ENCODE results near the gene ZNF44. TPM values are rescaled to one million over a fixed set of nuclear protein-coding genes. Genes with fewer than 3 reads are reported as not detected.
"Not testable (repeated sequence)": the region's sequence is repeated elsewhere in the genome, so short reads cannot be mapped to it uniquely, and the experiment has no call there.

Gene ZNF44
- 10 to 100 TPM; 47.3 to 60.3 (median 50.6) TPM for polyA plus RNA-seq (ENCODE audit: insufficient read length in 4 of 4)

- DNase-seq (ENCODE audit: low read depth in 4 of 4, low spot score in 2 of 4), result peak; percentile 87 to 97 (median 92)
Measured at GRCh38 chr19:12294249-12295158, at the start of gene ZNF44. Gene ZNF44, minus strand, starts transcription at chr19:12294883. Its CDS starts 189 bp downstream, at chr19:12294694.

- DNase-seq (ENCODE audit: low read depth in 4 of 4, low spot score in 2 of 4), result peak; percentile 80 to 93 (median 89)
Measured at GRCh38 chr19:12333162-12334159, 38.8 kb upstream of the ZNF44 start, which contains the start of gene ZNF563. Gene ZNF563, minus strand, starts transcription at chr19:12333633. Its CDS starts 151 bp downstream, at chr19:12333482.

- DNase-seq (ENCODE audit: low read depth in 4 of 4, low spot score in 2 of 4), result no peak
Measured at GRCh38 chr19:12331211-12331941, 36.7 kb upstream of the ZNF44 start.

DNA sequence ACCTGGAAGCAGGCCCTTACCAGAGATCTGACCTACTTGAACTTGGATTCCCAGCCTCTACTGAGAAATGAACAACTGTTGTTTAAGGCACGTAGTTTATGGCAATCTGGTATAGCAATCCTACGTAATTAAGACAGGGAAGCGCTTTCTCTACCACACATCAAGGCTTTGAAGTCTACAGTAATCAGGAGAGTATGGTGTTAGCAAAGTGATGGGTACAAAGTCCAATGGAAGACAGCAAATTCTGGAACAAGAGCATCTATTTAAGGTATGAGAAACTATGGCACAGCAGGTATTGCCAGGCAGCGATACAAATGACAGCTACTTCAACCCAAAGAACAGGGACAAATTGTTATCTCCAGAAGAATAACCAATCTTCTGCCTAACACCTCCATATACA, 35.7 kb upstream of the ZNF44 start:
- DNase-seq (ENCODE audit: low read depth in 4 of 4, low spot score in 2 of 4), result no peak

- DNase-seq (ENCODE audit: low read depth in 4 of 4, low spot score in 2 of 4), result no peak
Measured at GRCh38 chr19:12325690-12326089, 31.0 kb upstream of the ZNF44 start.

DNA sequence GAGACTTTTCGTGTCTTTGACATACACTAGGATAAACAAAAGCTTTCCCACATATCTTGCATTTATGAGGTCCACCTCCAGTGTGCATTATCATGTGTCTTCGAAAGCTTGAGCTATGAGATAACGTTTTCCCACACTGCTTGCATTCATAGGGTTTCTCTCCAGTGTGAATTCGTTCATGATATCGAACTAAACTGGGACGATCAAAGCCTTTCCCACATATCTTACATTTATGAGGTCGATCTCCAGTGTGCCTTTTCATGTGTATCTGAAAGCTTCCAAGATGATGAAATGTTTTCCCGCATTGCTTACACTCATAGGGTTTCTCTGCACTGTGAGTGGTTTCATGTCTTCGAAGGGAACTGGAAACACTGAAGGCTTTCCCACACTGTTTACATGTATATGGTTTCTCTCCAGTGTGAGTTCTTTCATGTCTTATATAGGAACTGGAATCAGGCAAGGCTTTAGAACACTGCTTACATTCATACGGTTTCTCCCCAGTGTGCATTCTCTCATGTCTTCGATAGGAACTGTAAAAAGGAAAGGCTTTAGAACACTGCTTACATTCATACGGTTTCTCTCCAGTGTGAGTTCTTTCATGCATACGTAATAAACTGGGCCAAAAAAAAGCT, 24.2 kb upstream of the ZNF44 start:
- DNase-seq (ENCODE audit: low read depth in 4 of 4, low spot score in 2 of 4), result no peak

GRCh38 chr19:12314553-12314952, 19.9 kb upstream of the ZNF44 start:
- no peak for DNase-seq (ENCODE audit: low read depth in 4 of 4, low spot score in 2 of 4)

DNA sequence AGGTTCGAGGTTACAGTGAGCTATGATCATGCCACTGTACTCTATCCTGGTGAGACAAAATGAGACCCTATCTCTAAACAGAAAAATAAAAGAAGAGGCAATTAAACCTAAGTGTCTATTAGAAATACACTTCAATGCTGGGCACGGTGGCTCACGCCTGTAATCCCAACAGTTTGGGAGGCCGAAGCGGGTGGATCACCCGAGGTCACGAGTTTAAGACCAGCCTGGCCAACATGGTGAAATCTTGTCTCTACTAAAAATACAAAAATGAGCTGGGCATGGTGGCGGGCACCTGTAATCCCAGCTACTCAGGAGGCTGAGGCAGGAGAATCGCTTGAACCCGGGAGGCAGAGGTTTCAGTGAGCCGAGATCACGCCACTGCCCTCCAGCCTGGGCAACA, 14.2 kb upstream of the ZNF44 start:
- not testable (repeated sequence) for DNase-seq (ENCODE audit: low read depth in 4 of 4, low spot score in 2 of 4)

DNA sequence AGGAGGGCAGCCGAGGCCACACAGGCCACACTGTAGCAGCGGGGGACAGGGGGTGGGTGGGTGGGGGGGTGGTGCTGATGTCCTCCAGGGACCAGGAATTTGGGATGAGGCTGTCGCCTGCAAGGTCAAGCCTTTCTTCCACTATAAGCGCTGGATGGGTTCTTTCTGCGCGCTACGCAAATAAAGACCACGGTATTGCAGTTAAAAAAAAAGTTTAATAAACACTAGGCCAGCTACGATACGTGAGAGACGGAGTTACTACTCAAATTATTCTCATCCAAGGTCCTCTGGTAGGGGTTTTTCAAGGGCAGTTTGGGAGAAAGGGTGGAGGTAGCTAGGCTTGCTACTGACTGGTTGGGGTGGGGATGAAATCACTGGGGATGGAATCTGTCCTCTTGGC, 508 bp upstream of the ZNF44 start:
- DNase-seq (ENCODE audit: low read depth in 4 of 4, low spot score in 2 of 4), result no peak

- DNase-seq (ENCODE audit: low read depth in 4 of 4, low spot score in 2 of 4), result peak; percentile 41 to 59 (median 53)
Measured at GRCh38 chr19:12293777-12294248, 870 bp downstream of the ZNF44 start.

DNA sequence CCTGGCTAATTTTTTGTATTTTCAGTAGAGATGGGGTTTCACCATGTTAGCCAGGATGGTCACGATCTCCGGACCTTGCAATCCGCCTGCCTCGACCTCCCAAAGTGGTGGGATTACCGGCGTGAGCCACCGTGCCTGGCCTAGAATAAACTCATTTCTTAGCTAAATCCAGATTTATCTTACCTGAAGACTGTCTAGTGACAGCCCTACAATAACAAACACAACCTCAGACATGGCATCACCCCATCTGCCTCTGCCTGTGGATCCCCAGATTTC, 5.0 kb downstream of the ZNF44 start:
- no peak for DNase-seq (ENCODE audit: low read depth in 4 of 4, low spot score in 2 of 4)

DNA sequence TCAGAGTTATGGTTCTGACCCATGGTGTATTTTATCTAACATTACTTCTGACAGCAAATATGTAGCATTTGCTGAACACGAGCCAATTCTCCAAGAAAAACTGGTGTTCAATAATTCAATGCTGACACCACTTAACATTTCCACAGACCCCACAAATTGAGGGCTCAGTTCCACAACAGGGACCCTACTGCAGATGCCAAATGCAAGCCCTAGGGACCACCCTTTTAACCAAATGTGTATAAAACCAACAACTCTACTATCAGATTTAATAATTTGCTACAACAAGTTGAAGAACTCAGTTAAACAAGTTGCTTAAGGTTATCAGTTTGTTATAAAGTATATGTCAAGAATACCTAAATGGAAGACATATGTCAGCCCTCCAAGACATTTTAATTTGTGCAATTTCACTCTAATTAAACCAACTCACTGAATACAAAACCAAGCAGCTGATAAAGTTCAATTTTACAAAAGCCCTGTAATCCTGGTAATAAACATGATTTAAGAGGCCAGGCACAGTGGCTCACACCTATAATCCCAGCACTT, 6.7 kb downstream of the ZNF44 start:
- DNase-seq (ENCODE audit: low read depth in 4 of 4, low spot score in 2 of 4), result peak; percentile 22 to 39 (median 32)

DNA sequence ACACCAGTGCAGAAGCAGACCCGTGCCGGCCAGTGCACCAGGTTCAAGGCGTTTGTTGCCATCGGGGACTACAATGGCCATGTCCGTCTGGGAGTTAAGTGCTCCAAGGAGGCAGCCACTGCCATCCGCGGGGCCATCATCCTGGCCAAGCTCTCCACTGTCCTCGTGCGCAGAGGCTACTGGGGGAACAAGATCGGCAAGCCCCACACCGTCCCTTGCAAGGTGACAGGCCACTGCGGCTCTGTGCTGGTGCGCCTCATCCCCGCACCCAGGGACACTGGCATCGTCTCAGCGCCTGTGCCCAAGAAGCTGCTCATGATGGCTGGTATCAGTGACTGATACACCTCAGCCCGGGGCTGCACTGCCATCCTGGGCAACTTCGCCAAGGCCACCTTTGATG, 10.1 kb downstream of the ZNF44 start:
- no peak for DNase-seq (ENCODE audit: low read depth in 4 of 4, low spot score in 2 of 4)

GRCh38 chr19:12284226-12284625, 10.5 kb downstream of the ZNF44 start:
- DNase-seq (ENCODE audit: low read depth in 4 of 4, low spot score in 2 of 4), result no peak

DNA sequence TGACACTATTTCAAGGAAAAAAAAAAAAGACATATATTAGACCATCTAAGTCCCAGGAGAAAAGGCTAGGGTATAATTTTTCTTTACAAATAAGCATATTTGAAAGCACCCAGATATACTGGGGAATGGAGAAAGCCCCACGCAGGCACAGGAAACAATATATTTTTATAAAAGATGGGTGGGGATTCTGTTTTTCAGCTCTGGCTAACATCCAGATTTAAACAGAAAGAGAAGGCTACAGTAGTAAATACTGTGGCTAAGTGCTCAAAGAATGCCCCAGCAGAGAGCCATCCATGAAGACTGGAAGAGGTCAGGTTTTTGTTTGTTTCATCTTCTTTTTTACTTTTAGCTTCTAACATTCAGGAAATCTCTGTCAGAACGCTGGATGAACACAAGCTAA, 16.0 kb downstream of the ZNF44 start:
- no peak for DNase-seq (ENCODE audit: low read depth in 4 of 4, low spot score in 2 of 4)

GRCh38 chr19:12272980-12273901, 21.4 kb downstream of the ZNF44 start:
- DNase-seq (ENCODE audit: low read depth in 4 of 4, low spot score in 2 of 4), result no peak

GRCh38 chr19:12272386-12272785, 22.3 kb downstream of the ZNF44 start:
- DNase-seq (ENCODE audit: low read depth in 4 of 4, low spot score in 2 of 4), result no peak

- no peak for DNase-seq (ENCODE audit: low read depth in 4 of 4, low spot score in 2 of 4)
Measured at GRCh38 chr19:12270854-12271253, 23.8 kb downstream of the ZNF44 start.
